PC-9 (cell line): ENCODE data around the gene MYO3B. TPM values are rescaled to one million over a fixed set of nuclear protein-coding genes. Genes with fewer than 3 reads are reported as not detected.
A peak's percentile ranks its signal among the peaks of the same experiment; 100 is the strongest.

ENCODE experiments used
- BruUV-seq: library from RNA; stranded (reverse); fragments of 400-500 nt; replicated peaks from 2 replicates; lab custom pipeline; 2021; lab: Mats Ljungman, UMichigan
- CTCF ChIA-PET: fragments of 300-600 bp; sonication (Branson Sonifier 250); formaldehyde crosslinking; loops from one replicate; lab custom pipeline; 2022; ENCODE audit warnings: antibody characterized with exemption; lab: Charles Lee
- POLR2A ChIA-PET: fragments of 300-600 bp; sonication (Branson Sonifier 250); formaldehyde crosslinking; loops from one replicate; lab custom pipeline; 2022; ENCODE audit warnings: antibody characterized with exemption; ENCODE audit not compliant: unreplicated experiment; lab: Charles Lee
- DNase-seq, 2 experiments: peaks; one replicate each; pipeline versions ENCODE4 v3.0.0 to v3.0.0-alpha.2; 2015 to 2022; ENCODE audit warnings: mixed read lengths in 1 of 2
- H2AFZ ChIP-seq: fragments of 200-600 bp; sonication (generic); 2 replicates; pipeline ENCODE4 v1.8.1; 2017; ENCODE audit warnings: antibody characterized with exemption
- H3F3A ChIP-seq: fragments of 200-600 bp; sonication (generic); 2 replicates; pipeline ENCODE4 v1.8.1; 2017; ENCODE audit warnings: antibody characterized with exemption, mild to moderate bottlenecking, low read depth; ENCODE audit not compliant: insufficient read depth
- H3K27ac ChIP-seq: fragments of 200-600 bp; sonication (generic); 2 replicates; pipeline ENCODE4 v1.6.1; 2016; ENCODE audit warnings: mixed run types
- H3K27me3 ChIP-seq: fragments of 200-600 bp; sonication (generic); 2 replicates; pipeline ENCODE4 v1.6.1; 2016; ENCODE audit warnings: low read depth, mixed run types; ENCODE audit not compliant: insufficient read depth
- H3K36me3 ChIP-seq: fragments of 200-600 bp; sonication (generic); 2 replicates; pipeline ENCODE4 v1.6.1; 2016; ENCODE audit warnings: low read depth, mixed run types
- H3K4me1 ChIP-seq: fragments of 200-600 bp; sonication (generic); replicated peaks from 2 replicates; pipeline ENCODE4 v1.6.1; 2016; ENCODE audit warnings: mixed run types; ENCODE audit not compliant: insufficient read depth
- H3K4me2 ChIP-seq: fragments of 200-600 bp; sonication (generic); 2 replicates; pipeline ENCODE4 v1.6.1; 2017; ENCODE audit warnings: mixed run types
- H3K4me3 ChIP-seq: fragments of 200-600 bp; sonication (generic); 2 replicates; pipeline ENCODE4 v1.6.1; 2016; ENCODE audit warnings: mixed run types
- H3K79me2 ChIP-seq: fragments of 200-600 bp; sonication (generic); 2 replicates; pipeline ENCODE4 v1.6.1; 2017; ENCODE audit warnings: low read depth, mixed run types
- H3K9me2 ChIP-seq: fragments of 200-600 bp; sonication (generic); 2 replicates; pipeline ENCODE4 v1.8.1; 2017; ENCODE audit warnings: mild to moderate bottlenecking; ENCODE audit not compliant: insufficient read depth
- H3K9me3 ChIP-seq: fragments of 200-600 bp; sonication (generic); 2 replicates; pipeline ENCODE4 v1.8.1; 2016; ENCODE audit warnings: low read depth; ENCODE audit not compliant: insufficient read depth
- H4K20me1 ChIP-seq: fragments of 200-600 bp; sonication (generic); 2 replicates; pipeline ENCODE4 v1.8.1; 2017; ENCODE audit not compliant: insufficient read depth
- CTCF ChIP-seq: fragments of 200-600 bp; sonication (generic); conservative IDR thresholded peaks from 2 replicates; pipeline ENCODE4 v1.6.1; 2017; ENCODE audit warnings: mixed run types, antibody characterized with exemption, mild to moderate bottlenecking, moderate library complexity
- EZH2 ChIP-seq: fragments of 200-600 bp; sonication (generic); IDR thresholded peaks from 2 replicates; pipeline ENCODE4 v1.8.0; 2017; ENCODE audit warnings: antibody characterized with exemption, low read depth
- intact Hi-C: fragments of 100-400 bp; cut with micrococcal nuclease; formaldehyde crosslinking; loops from one replicate; pipeline ENCODE4 v1.10.0; 2022; ENCODE audit not compliant: unreplicated experiment
- total RNA-seq: library from RNA; stranded (reverse); gene quantifications from 2 replicates; pipeline ENCODE4 v1.2.3, GENCODE V29; 2021

The MYO3B gene
- total RNA-seq, 1 experiment from 2014 or later: 5.3 TPM

GRCh38 chr2:170463206-170463537 is 285.2 kb downstream of the MYO3B start:
- Histone ChIP-seq H3K79me2 (no peaks in the 10 kb centered on the region), H3K9me2 (no peaks in the 10 kb centered on the region), H3K4me2 (no peak overlapping the region), H4K20me1 (no peaks in the 10 kb centered on the region), H3K9me3 (no peaks in the 10 kb centered on the region), H3K36me3 (no peaks in the 10 kb centered on the region), H3K4me1 (peaks cover 19% of the 10 kb centered on the region), H3K27ac (no peak overlapping the region), H2AFZ (no peak overlapping the region), H3K4me3 (no peak overlapping the region), H3K27me3 (no peaks in the 10 kb centered on the region), H3F3A (no peaks in the 10 kb centered on the region)
- CTCF ChIA-PET: no interaction called here
- TF ChIP-seq CTCF (no peak), EZH2 (no peak)
- no peak for DNase-seq
- intact Hi-C loops: no loop called here
- POLR2A ChIA-PET: no interaction called here
- no TSS peak for BruUV-seq

GRCh38 chr2:170464268-170464667 is 286.3 kb downstream of the MYO3B start:
- Histone ChIP-seq H3K4me3 (no peak overlapping the region), H3K27me3 (no peaks in the 10 kb centered on the region), H3K4me2 (no peak overlapping the region), H3K9me3 (no peaks in the 10 kb centered on the region), H3K9me2 (no peaks in the 10 kb centered on the region), H2AFZ (no peak overlapping the region), H3K79me2 (no peaks in the 10 kb centered on the region), H3K27ac (no peak overlapping the region), H4K20me1 (no peaks in the 10 kb centered on the region), H3K4me1 (peaks cover 21% of the 10 kb centered on the region), H3F3A (no peaks in the 10 kb centered on the region), H3K36me3 (no peaks in the 10 kb centered on the region)
- intact Hi-C loops: no loop called here
- BruUV-seq: no TSS peak
- no peak for DNase-seq
- ChIA-PET POLR2A (no interaction called here), CTCF (no interaction called here)
- TF ChIP-seq CTCF: no peak
- TF ChIP-seq EZH2: no peak

- Histone ChIP-seq H4K20me1 (no peaks in the 10 kb centered on the region), H3K4me2 (peak overlapping the region; percentile 18; the same call in 1 of the 2 replicates), H2AFZ (peak overlapping the region; percentile 68), H3K36me3 (no peaks in the 10 kb centered on the region), H3K9me3 (no peaks in the 10 kb centered on the region), H3K9me2 (no peaks in the 10 kb centered on the region), H3K27ac (peak overlapping the region; percentile 20; the same call in 1 of the 2 replicates), H3F3A (no peaks in the 10 kb centered on the region), H3K4me1 (peaks cover 21% of the 10 kb centered on the region), H3K27me3 (no peaks in the 10 kb centered on the region), H3K4me3 (no peak overlapping the region), H3K79me2 (no peaks in the 10 kb centered on the region)
- ChIA-PET CTCF (no interaction called here), POLR2A (interaction anchor here (0.7 kb wide), 1 partner anchor 249 kb away, joined by 4 read pairs; no protein-coding TSS in a partner anchor)
- peak; percentile 51 to 75 for DNase-seq
- no peak for TF ChIP-seq CTCF
- no peak for TF ChIP-seq EZH2
- intact Hi-C loops: no loop called here
- no TSS peak for BruUV-seq
Observed at GRCh38 chr2:170465241-170465640, 287.3 kb downstream of the MYO3B start.
